HG02759 (cell line): ENCODE data around the gene FAM149B1.
"Not testable (repeated sequence)": the region's sequence is repeated elsewhere in the genome, so short reads cannot be mapped to it uniquely, and the experiment has no call there.

Experiments
- ATAC-seq: cut with Tn5 transposase; IDR thresholded peaks from one replicate; pipeline ENCODE4 v1.9.1; 2021; ENCODE audit warnings: mild to moderate bottlenecking, moderate library complexity; ENCODE audit not compliant: unreplicated experiment

FAM149B1 gene

DNA sequence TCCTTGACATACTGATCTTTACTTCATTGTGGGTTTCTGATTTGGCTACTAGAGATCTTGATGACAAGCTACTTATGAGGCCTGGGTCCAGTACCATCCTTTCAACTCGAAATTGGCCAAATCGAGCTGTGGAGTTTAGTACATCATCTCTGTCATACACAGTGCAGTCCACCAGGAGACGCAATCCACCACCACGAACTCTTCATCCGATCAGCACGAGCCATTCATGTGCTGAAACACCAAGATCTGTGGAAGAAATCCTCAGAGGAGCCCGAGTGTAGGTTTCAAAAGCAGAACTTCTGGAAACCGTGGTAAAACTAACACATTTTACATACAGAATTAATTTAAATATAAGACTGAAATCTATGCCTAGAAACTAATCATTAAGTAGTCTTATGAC, 65.0 kb downstream of the FAM149B1 start:
- no peak for ATAC-seq

DNA sequence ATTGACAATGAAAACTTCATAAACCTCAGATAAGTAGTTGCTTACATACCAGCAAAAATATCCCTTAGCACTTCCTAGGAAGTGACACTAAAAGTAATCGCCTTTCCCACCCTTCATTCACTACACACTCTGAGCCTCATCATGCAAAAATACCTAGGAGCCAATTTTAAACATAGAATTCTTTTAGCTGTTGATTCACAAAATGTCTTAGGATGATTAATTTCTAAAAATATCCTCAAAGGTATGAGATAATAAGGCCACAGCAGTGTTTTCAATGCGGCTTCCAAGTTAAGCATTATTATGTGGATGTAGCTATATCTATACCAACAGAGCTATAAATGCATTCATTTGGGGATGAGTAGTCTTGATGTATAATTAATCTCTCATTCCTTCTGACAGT, 66.0 kb downstream of the FAM149B1 start:
- ATAC-seq, result no peak

DNA sequence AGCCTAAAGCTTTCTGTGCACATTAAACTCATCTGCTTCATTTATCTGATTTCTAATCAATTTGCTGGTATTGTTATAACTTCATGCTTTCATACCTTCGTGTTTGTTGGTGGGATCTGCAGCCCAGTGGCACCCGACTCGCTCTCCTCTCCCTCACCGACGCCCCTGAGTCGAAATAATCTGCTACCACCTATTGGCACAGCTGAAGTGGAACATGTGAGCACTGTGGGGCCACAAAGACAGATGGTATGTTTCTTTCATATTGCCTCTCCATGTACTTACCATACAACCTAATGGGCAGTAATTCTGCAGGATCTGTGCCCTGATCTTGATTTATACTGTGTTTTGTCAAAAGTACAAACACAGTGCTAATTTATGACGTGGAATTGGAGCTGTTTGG, 66.8 kb downstream of the FAM149B1 start:
- ATAC-seq, result no peak

DNA sequence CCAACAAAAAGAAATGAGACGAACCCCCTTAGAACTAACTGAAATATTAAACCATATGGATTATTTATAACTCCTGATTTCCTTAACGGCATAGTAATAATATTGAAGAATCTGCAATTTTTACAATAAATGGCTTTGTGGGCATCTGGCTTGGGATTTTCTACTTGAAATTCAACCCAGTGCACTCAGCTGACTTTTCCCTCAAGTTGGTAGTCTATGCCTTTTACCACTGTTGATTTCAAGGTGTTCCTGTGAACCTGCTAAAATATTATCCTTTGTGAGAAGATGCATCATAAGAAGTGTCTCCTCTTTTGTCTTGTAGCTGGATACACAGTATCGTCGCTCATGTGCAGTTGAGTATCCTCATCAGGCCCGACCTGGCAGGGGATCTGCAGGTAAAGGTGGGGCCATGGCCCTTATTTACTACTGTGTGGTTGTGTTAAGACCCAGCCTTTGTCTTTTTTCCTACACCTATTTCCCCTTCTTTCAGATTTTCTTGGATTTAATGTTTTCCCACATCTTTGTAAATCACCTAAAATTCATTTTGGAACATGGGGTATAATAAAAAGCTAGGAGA, 71.2 kb downstream of the FAM149B1 start:
- no peak for ATAC-seq

DNA sequence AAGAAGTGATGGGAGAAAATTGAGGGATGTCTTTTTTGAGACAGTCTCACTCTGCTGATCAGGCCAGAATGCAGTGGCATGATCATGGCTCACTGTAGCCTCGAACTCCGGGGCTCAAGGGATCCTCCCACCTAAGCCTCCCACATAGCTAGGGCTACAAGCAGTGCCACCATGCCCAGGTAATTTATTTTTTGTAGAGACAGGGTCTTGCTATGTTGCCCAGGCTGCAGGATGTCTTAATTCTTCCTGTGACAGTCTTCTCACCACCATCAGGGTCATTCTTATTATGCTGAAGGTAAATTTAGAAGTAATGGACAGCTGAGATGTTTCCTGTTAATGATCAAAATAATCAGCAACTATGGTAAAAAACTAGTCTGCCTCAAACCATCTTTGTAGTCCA, 72.0 kb downstream of the FAM149B1 start:
- no peak for ATAC-seq

DNA sequence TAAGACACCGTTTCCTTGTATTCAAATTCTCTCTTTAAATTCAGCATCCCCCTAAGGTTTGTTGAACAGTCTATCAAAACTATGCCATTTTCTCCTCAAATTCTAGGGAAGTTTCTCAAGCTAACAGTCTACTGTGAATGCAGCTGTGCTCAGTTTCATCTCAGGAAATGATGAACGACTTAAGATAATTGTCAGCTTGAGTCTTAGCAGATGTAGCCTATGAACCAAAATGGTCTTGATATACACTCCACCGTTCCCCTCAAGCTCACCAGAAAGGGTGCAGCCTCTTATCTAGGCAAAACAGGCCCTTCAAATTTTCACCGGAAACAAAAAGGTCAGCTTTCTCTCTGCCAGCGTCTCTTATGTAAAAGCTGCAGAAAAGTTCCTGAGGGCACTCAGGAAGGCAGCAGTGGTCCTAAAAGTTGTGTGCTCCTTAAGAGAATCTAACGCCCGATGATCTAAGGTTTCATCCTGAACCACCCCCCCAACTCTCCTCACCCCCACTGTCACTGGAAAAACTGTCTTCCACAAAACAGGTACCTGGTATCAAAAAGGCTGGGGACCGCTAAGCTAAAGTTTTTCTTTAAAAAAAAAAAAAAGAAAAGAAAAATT, 77.1 kb downstream of the FAM149B1 start:
- no peak for ATAC-seq

DNA sequence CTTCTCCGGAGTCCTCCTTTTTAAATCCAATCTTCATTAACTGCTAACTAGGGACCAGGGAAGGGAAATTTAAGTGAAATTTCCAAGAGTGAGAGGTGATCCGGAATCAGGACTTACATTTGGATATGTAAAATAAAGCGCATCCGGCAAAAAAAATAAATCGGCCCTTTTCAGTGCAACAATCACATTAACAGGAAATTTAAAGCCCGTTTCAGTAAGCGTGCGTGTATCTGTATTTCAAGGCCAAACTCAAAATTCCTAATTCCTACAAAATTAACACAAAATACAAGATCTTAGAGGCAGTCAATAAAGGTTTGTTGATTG, 78.4 kb downstream of the FAM149B1 start:
- no peak for ATAC-seq

DNA sequence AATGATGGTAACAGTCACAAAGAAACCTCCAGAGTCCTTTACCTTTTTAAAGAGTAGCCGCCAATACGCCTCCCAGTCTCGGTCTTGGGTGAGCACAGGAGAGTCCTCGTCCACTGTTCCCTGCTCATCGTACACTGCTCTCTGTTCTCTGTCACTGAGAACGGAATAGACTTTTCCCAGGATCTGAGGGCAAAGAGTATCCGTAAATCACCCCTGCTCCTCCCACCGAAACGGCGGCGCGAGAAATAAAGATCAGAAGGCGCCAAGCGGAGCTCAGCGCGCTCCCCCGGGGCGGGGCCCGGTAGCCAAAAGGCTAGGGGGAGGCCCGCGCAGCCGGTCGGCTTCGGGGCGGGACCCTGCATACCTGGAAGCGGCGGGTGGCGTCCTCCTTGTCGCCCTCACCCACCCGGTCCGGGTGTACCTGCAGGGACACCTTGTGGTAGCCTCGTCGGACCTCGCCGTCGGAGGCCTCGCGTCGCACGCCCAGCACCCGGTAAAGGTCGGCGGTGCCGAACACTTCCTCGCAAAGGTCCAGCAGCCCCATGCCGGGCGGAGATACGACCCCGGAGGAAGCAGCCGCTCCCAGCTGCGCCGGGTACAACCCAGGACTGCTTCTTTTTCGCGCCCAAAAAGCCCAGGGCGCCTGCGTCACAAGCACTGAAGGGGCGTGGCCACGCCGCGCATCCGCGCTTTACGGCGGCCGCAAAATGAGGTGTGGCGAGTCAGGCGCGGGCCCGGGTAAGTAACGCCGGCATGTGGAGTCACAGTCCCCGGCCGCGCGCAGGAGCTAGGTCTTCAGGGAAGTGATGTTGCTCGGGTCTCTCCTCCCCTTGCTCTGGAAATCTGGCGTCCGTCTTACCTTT, 79.0 kb downstream of the FAM149B1 start, which contains the start of gene DNAJC9:
TSS of gene DNAJC9 (minus strand) at position 610 of the 863 bp plus-strand sequence. CDS start at position 544, 66 bp downstream.
- ATAC-seq, result peak; percentile 87

DNA sequence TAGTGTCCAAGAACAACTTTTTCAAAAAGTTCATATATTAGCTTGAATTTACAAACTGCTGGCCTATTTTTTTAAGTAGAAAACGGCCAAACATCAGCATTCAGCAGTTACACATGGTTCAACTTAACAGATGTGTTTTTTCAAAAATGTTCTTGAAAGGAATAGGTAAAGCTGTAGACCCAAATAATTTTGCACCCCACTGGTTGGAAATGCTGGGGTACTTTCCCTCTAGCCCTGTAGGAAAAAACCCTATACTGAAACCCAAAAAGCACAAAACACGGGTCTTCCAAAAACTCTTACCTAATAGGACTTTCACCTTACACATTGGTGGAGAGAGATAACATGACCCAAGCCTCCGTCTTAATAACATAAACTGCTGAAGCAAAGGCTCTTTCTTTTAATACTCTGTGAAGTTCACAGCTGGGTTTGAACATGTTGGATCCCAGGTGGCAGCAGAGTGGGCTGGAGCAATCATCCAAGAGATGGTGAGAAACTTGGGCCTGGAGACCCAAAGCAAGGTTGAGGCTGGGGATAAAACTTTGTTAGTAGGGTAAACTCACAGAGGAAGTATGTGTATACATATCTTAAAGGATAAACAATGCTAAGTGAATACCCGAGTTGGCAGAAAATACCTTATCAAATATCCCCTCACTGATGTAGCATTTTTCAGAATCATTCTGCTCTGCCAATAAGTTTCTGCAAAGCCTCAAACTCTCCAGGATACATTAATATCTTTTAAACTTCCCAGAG, 79.8 kb downstream of the FAM149B1 start:
- no peak for ATAC-seq

DNA sequence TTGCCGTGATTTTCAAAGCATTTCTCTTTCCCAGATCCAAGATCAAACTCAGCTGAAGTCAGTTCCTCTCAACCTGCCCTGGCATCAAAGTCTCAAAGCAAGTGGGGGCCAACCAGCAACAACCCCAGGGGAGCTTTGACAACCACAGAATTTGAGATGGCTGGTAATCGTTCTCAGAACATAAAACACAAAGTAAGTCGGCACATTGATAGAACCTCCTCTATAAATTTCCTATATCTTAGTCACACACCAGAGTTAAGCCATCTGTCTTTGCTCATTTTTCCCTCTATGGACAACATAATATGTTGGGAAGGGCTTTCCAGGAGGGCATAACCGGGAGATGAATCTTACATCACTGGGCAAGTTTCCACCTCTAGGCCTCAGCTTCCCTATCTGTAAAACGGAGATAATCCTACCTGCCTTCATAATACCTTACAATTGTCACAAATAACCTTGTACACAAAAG, 80.4 kb downstream of the FAM149B1 start:
- no peak for ATAC-seq

DNA sequence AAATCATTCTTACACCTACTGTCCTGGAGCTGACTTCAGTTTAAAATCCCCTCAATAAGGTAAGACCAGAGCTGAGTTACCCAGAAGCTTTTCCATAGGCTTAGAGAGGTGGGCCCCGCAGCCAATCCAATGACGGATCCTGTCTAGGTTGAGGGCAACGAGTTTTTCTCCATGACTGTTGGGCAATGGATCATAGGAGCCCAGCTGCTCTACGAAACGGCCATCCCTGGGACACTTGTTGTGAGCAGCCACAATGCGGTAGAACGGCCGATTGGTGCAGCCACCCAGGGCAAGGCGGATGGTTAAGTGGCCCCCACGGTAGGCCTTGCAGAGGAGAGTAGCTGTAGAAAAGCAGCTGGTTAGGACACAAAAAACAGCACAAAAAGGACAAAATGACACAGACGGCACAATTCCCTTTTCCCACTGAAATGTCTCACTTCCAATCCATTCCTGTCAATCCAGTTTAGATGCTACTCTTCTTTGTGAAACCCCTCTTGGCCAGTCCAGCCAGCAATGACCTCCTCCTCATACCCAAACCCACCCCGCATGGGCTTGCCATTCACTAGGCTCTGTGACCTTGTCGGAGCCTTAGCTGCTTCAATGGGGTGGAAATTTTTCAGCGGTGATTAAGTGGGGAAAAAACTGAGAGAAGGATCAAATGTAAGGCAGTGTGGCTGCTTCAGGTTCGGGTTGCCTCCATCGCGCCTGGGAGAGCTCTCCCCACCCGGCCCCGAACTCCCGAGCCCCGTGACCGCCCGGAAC, 83.9 kb downstream of the FAM149B1 start:
- no peak for ATAC-seq

DNA sequence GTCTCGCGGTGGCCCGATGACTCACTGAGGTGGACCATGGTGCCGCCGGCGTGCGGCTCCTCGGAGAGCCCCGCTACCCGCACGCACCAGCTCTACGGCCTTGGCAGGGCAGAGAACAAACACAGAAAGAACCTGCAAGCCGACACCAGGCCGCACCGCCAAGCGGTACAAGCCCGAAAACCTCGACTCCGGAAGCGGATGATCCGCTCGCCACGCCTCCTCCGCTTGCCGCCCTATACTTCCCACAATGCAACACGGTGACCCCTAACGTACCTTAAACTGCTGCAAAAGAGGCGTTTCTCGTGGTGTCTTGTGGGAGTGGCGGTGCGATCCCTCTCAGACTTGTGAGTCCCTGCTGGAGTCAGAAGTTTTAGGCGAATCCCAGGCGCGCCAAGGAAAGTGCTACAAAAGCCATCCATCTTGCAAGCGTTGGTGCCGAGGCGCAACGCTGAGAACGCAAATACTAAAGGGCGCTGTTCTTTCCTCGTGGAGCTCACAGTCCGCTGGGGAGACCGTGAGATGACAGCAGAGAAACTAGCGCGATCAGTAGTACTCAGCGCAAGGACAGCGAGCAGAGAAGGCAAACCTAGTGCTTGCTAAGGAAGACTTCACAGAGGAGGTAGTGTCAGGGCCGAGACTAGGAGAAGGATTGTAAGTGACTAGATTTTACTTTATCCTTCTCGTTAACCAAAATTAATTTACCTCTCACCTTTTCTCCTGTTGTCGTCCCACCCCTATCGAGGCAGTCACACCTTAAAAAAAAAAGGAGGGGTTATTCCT, 84.7 kb downstream of the FAM149B1 start, which contains the start of gene MRPS16:
TSS of gene MRPS16 (minus strand) at position 200 of the 780 bp plus-strand sequence. CDS start at position 38, 162 bp downstream.
- peak; percentile 86 for ATAC-seq

DNA sequence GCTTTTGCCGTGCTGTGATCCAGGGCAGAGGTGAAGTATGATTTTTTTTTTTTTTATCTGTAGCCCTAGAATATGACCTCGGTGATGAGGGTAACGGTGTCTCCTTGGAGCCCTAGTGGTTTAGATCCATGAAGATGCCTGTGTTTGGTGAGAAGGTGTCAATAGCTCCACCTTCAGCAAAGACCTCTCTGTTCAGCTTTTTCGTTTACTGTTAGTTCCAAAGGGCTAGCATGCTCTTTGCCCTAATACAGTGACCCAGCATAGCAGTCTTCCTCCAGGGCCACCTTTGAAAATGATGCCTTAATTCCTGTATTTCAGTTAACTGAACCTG, 85.3 kb downstream of the FAM149B1 start:
- no peak for ATAC-seq

DNA sequence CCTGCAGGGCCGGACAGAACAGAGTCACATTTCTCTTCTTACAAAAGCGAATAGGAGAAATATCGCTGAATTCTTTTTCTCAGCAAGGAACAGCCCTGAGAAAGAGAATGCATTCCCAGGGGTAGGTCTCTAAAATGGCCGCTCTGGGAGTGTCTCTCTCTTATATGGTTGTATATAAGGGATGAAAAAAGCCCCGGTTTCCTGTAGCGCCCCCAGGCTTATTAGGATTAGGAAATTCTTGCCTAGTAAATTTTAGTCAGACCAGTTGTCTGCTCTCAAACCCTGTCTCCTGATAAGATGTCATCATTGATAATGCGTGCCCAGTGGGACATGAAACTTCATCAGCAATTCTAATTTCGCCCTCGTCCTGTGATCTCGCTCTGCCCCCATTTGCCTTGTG, 90.7 kb downstream of the FAM149B1 start:
- ATAC-seq, result not testable (repeated sequence)

DNA sequence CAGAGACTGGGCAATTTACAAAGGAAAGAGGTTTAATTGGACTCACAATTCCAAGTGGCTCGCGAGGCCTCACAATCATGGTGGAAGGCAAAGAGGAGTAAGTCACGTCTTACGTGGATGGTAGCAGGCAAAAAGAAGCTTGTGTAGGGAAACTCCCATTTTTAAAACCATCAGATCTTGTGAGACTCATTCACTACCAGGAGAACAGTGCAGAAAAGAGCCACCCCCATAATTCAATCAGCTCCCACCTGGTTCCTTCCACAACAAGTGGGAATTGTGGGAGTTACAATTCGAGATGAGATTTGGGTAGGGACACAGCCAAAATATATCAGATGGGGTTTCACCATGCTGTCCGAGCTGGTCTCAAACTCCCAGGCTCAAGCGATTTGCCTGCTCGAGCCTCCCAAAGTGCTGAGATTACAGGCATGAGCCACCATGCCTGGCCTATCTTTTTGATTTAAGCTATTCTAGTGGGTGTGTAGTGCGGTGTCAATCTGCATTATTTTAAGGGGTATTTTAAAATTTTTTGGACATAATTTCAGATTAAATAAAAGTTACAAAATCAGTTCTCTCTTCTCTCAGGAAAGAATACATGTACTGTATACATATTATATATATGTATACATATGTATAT, 93.6 kb downstream of the FAM149B1 start:
- ATAC-seq, result no peak

DNA sequence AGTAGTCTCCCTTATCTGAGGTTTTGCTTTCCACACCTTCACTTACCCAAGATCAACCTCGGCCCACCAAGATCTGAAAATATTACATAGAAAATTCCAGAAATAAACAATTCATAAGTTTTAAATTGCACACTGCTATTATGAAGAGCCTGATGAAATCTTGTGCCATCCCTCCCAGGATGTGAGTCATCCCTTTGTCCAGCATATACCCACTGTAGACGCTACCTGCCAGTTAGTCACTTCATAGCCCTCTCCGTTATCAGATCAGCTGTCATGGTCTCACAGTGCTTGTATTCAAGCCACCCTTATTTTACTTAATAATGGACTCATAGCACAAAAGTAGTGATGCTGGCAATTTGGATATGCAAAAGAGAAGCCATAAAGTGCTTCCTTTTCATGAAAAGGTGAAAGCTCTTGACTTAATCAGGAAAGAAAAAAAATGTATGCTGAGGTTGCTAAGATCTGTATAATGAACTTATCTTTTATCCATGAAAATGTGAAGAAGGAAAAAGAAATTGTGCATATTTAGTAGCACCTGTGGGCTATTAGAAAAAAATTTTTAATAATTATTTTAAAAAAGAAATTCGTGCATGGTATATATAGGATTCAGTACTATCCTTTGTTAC, 94.3 kb downstream of the FAM149B1 start:
- ATAC-seq, result no peak

DNA sequence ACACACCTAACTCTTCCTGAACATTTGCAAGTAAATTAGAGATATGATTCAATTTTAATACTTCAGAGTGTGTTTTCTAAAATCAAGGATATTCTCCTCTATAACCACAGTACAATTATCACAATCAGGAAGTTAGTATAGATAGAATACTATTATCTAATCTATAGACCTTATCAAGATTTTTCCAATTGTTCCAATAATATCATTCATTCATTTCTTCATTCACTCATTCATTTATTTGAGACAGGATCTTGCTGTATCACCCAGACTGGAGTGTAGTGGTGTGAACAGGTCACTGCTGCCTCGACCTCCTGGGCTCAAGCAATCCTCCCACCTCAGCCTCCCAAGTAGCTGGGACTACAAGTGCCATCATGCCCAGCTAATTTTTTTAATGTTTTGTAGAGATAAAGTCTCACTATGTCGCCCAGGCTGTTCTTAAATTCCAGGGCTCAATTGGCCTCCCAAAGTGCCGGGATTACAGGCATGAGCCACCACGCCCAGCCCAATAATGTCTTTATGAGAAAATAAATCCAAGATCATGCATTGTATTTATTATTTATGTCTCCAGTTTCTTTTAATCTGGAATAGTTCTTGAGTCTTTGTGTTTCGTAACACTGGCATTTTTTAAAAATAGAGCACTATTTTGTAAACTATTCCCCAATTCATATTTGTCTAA, 95.1 kb downstream of the FAM149B1 start:
- no peak for ATAC-seq

DNA sequence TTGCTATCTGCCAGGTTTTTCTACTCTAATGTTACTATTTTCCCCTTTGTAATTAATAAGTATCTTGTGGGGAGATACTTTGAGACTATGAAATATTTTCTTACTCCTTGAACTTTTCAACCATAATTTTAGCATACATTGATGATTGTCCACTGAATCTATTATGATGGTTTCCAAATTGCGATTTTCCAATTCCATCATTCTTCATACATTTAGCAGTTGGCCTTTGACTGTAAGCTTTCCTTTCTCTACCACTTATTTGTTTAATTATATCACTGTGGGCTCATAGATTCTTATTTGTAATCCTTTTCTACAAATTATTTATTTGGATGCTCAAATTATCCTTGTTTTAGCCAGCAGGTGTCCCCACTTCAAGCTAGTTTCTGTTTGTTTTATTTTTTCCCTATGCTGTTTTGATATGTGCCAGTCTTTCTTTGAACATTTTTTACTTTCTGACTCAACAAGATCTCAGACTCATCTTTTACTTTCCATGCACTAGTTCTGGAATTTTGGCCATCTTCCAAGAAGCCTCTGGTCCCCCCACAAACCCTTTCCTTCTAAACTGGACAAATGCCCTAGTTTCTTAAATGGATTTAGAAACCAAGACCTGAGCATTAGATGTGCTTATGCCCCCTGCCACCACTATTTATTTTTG, 95.9 kb downstream of the FAM149B1 start:
- ATAC-seq, result no peak
